ENCODE data around the gene MARCHF3. TPM values are rescaled to one million over a fixed set of nuclear protein-coding genes. Genes with fewer than 3 reads are reported as not detected.

Gene MARCHF3
- total and polyA plus RNA-seq, 10 of the 15 experiments (the other 5 are each of a cell fraction or from before 2014, with no cell fraction given), result 3.6 to 24.1 (median 11.3) TPM

DNA sequence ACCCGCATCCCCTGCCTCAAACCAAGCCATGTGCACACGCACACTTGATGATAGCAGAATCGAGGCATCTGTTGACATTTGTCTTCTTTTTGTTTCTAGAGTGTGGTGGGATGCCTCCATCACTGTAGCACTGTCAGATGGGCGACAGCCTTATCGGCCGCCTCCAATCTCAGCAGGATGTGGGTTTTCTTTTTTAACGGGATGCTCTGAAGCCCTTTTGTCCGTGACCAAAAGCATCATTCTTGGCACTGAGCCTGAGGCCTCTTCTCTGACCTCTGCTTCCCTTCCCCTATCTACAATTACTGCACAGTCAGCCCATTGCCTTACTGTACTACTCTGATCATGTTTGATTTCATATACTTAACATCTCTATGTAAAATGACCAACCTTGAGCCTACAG lies 175.1 kb downstream of the MARCHF3 start:
- ChIA-PET SMC1A (ENCODE audit: uncharacterized antibody, unreplicated experiment) (interaction anchor here (1.5 kb wide), 1 partner anchor 77 kb away, joined by 4 read pairs; no protein-coding TSS in a partner anchor), CTCF (no interaction called here), RAD21 (ENCODE audit: unreplicated experiment) (no interaction called here), POLR2A (no interaction called here)
- no peaks in the 10 kb centered on the region; the same call in 2 of the 3 replicates for H3K9me3 ChIP-seq (replicated peaks; ENCODE audit: control insufficient read depth, insufficient read depth, low read length)
- H3K27me3 ChIP-seq (replicated peaks in 1 of 2; ENCODE audit: control insufficient read depth in 2 of 2, insufficient read depth in 2 of 2, low read length in 1 of 2), result no peaks in the 10 kb centered on the region
- ATAC-seq, result no peak
- H3K79me2 ChIP-seq (ENCODE audit: control insufficient read depth, insufficient read depth, low read length), result no peaks in the 10 kb centered on the region
- no peaks in the 10 kb centered on the region for H3K36me3 ChIP-seq (ENCODE audit: control insufficient read depth in 2 of 2, insufficient read depth in 2 of 2, low read length in 1 of 2)
- TF ChIP-seq IRF3 (IDR thresholded peaks at IDR 0.05), result no peak
- TF ChIP-seq RB1 (IDR thresholded peaks at IDR 0.05; ENCODE audit: borderline replicate concordance), result no peak
- no peak for TF ChIP-seq SRF (IDR thresholded peaks at IDR 0.05; ENCODE audit: low read depth in 2 of 2, low read length in 2 of 2)
- no peak overlapping the region for H3K4me2 ChIP-seq (ENCODE audit: control insufficient read depth, insufficient read depth)
- intact Hi-C loops (cut with micrococcal nuclease; ENCODE audit: unreplicated experiment), result no loop called here
- BruUV-seq (replicated peaks), result no TSS peak
- H2AFZ ChIP-seq (ENCODE audit: control insufficient read depth, low read depth, low read length), result no peak overlapping the region
- H3K27ac ChIP-seq (ENCODE audit: control insufficient read depth, insufficient read depth), result no peak overlapping the region
- no peaks in the 10 kb centered on the region for H4K20me1 ChIP-seq (ENCODE audit: control insufficient read depth, insufficient read depth)
- peaks cover 12% of the 10 kb centered on the region for H3K4me1 ChIP-seq (ENCODE audit: control insufficient read depth, insufficient read depth, low read length)
- H3K4me3 ChIP-seq, result no peak overlapping the region
- FAIRE-seq, result no peak
- in situ Hi-C loops (cut with MboI), result loop anchor here (10.0 kb wide), 1 partner anchor 460 kb away; no protein-coding TSS in a partner anchor
- WGBS (ENCODE audit: insufficient coverage, insufficient replicate concordance, low lambda C conversion rate, missing lambda C conversion rate), result 79% methylated on average over 8 of the region's 8 CpGs
- DNase-seq (ENCODE audit: low read depth, low spot score), result no peak
- no peak overlapping the region for H3K9ac ChIP-seq (ENCODE audit: control insufficient read depth, insufficient read depth, low read length)

GRCh38 chr5:126854526-126855110 lies 175.7 kb downstream of the MARCHF3 start:
- FAIRE-seq (no peak), DNase-seq (ENCODE audit: low read depth, low spot score) (no peak), ATAC-seq (no peak)
- SMC1A ChIA-PET (ENCODE audit: uncharacterized antibody, unreplicated experiment), result interaction anchor here (1.5 kb wide), 1 partner anchor 78 kb away, joined by 4 read pairs; no protein-coding TSS in a partner anchor
- TF ChIP-seq CHD4 (IDR thresholded peaks at IDR 0.05), result no peak
- no peak for TF ChIP-seq NKRF (conservative IDR thresholded peaks at IDR 0.05)
- TF ChIP-seq STAT3 (IDR thresholded peaks at IDR 0.05; ENCODE audit: low read depth, low read length), result no peak
- in situ Hi-C loops (cut with MboI) (loop anchor here (10.0 kb wide), 1 partner anchor 460 kb away; no protein-coding TSS in a partner anchor), intact Hi-C loops (cut with micrococcal nuclease; ENCODE audit: unreplicated experiment) (no loop called here)
- CTCF ChIA-PET, result no interaction called here
- Histone ChIP-seq H3K4me3 (no peak overlapping the region), H3K79me2 (ENCODE audit: control insufficient read depth, insufficient read depth, low read length) (no peaks in the 10 kb centered on the region), H3K9ac (ENCODE audit: control insufficient read depth, insufficient read depth, low read length) (no peak overlapping the region), H3K9me3 (replicated peaks; ENCODE audit: control insufficient read depth, insufficient read depth, low read length) (no peaks in the 10 kb centered on the region; the same call in 2 of the 3 replicates), H3K4me2 (ENCODE audit: control insufficient read depth, insufficient read depth) (no peak overlapping the region), H3K27ac (ENCODE audit: control insufficient read depth, insufficient read depth) (no peak overlapping the region), H3K36me3 (ENCODE audit: control insufficient read depth in 2 of 2, insufficient read depth in 2 of 2, low read length in 1 of 2) (no peaks in the 10 kb centered on the region), H2AFZ (ENCODE audit: control insufficient read depth, low read depth, low read length) (no peak overlapping the region), H3K27me3 (replicated peaks in 1 of 2; ENCODE audit: control insufficient read depth in 2 of 2, insufficient read depth in 2 of 2, low read length in 1 of 2) (no peaks in the 10 kb centered on the region), H3K4me1 (ENCODE audit: control insufficient read depth, insufficient read depth, low read length) (peaks cover 12% of the 10 kb centered on the region), H4K20me1 (ENCODE audit: control insufficient read depth, insufficient read depth) (no peaks in the 10 kb centered on the region)
- RAD21 ChIA-PET (ENCODE audit: unreplicated experiment), result no interaction called here
- WGBS (ENCODE audit: insufficient coverage, insufficient replicate concordance, low lambda C conversion rate, missing lambda C conversion rate), result 98% methylated on average over 25 of the region's 35 CpGs
- POLR2A ChIA-PET, result no interaction called here
- BruUV-seq (replicated peaks), result no TSS peak

All from GM12878 (cell line).